Ectodermal cell (in vitro differentiated cells): ENCODE data around the gene S1PR3.

ENCODE experiments used
- H3K27ac ChIP-seq: 2 replicates; pipeline ENCODE4 v1.7.0; 2013; ENCODE audit warnings: mild to moderate bottlenecking, low read depth, low read length; ENCODE audit not compliant: insufficient read depth, poor library complexity, severe bottlenecking
- H3K27me3 ChIP-seq: 2 replicates; pipeline ENCODE4 v1.7.0; 2013; ENCODE audit warnings: mild to moderate bottlenecking, low read length; ENCODE audit not compliant: insufficient read depth, control insufficient read depth, poor library complexity, severe bottlenecking
- H3K36me3 ChIP-seq: one replicate; pipeline ENCODE4 v1.7.0; 2013; ENCODE audit warnings: low read length; ENCODE audit not compliant: control insufficient read depth, insufficient read depth
- H3K4me1 ChIP-seq: one replicate; pipeline ENCODE4 v1.7.0; 2013; ENCODE audit warnings: low read length; ENCODE audit not compliant: control insufficient read depth, insufficient read depth
- H3K4me3 ChIP-seq: 2 replicates; pipeline ENCODE4 v1.7.0; 2013; ENCODE audit warnings: low read depth, low read length, control low read depth; ENCODE audit not compliant: insufficient read depth
- H3K9me3 ChIP-seq: 2 replicates; pipeline ENCODE4 v1.7.0; 2013; ENCODE audit warnings: mild to moderate bottlenecking, low read length, moderate library complexity; ENCODE audit not compliant: control insufficient read depth
- WGBS, 2 experiments: methylation state at CpG; one replicate each; pipeline ENCODE4 v1.1.7; 2013; ENCODE audit warnings: missing lambda C conversion rate in 2 of 2; 5-methylcytosine and 5-hydroxymethylcytosine counted together

Gene S1PR3

GRCh38 chr9:89046832-89047231 is 55.6 kb downstream of the S1PR3 start:
- 93% methylated on average over 2 of the region's 2 CpGs for WGBS, 2 experiments
- Histone ChIP-seq H3K36me3 (no peaks in the 10 kb centered on the region), H3K4me3 (no peak overlapping the region), H3K9me3 (no peaks in the 10 kb centered on the region), H3K27me3 (no peaks in the 10 kb centered on the region), H3K4me1 (no peaks in the 10 kb centered on the region), H3K27ac (no peak overlapping the region)

GRCh38 chr9:89047667-89048066 is 56.4 kb downstream of the S1PR3 start:
- no peak overlapping the region for H3K4me3 ChIP-seq
- WGBS, 2 experiments = 95 to 97% methylated on average over 4 of the region's 4 CpGs
- H3K9me3 ChIP-seq = no peaks in the 10 kb centered on the region
- H3K27me3 ChIP-seq = no peaks in the 10 kb centered on the region
- H3K36me3 ChIP-seq = no peaks in the 10 kb centered on the region
- no peak overlapping the region for H3K27ac ChIP-seq
- H3K4me1 ChIP-seq = no peaks in the 10 kb centered on the region

- no peaks in the 10 kb centered on the region for H3K27me3 ChIP-seq
- H3K36me3 ChIP-seq = no peaks in the 10 kb centered on the region
- 89 to 91% methylated on average over 11 of the region's 11 CpGs for WGBS, 2 experiments
Observed at GRCh38 chr9:89048616-89049015, 57.3 kb downstream of the S1PR3 start.

GRCh38 chr9:89049646-89050045 is 58.4 kb downstream of the S1PR3 start:
- H3K27ac ChIP-seq = no peak overlapping the region
- no peak overlapping the region for H3K4me3 ChIP-seq
- H3K36me3 ChIP-seq = no peaks in the 10 kb centered on the region
- 89 to 96% methylated on average over 5 to 8 of the region's 8 CpGs for WGBS, 2 experiments
- no peaks in the 10 kb centered on the region for H3K9me3 ChIP-seq
- no peaks in the 10 kb centered on the region for H3K27me3 ChIP-seq
- no peaks in the 10 kb centered on the region for H3K4me1 ChIP-seq

More at GRCh38 chr9:89048616-89049015, 57.3 kb downstream of the S1PR3 start:
- Histone ChIP-seq H3K4me1 (no peaks in the 10 kb centered on the region), H3K27ac (no peak overlapping the region), H3K9me3 (no peaks in the 10 kb centered on the region), H3K4me3 (no peak overlapping the region)

GRCh38 chr9:89051421-89052025 is 60.3 kb downstream of the S1PR3 start:
- WGBS, 2 experiments = 92% methylated on average over 12 of the region's 12 CpGs
- Histone ChIP-seq H3K9me3 (no peaks in the 10 kb centered on the region), H3K36me3 (no peaks in the 10 kb centered on the region), H3K4me1 (no peaks in the 10 kb centered on the region), H3K27ac (no peak overlapping the region), H3K27me3 (no peaks in the 10 kb centered on the region), H3K4me3 (no peak overlapping the region)

GRCh38 chr9:89052470-89053097 is 61.3 kb downstream of the S1PR3 start:
- 91 to 96% methylated on average over 6 of the region's 6 CpGs for WGBS, 2 experiments

GRCh38 chr9:89053301-89053700 is 62.0 kb downstream of the S1PR3 start:
- Histone ChIP-seq H3K27ac (no peak overlapping the region), H3K9me3 (no peaks in the 10 kb centered on the region), H3K4me3 (no peak overlapping the region), H3K36me3 (no peaks in the 10 kb centered on the region), H3K4me1 (no peaks in the 10 kb centered on the region), H3K27me3 (no peaks in the 10 kb centered on the region)
- WGBS, 2 experiments = 89 to 92% methylated on average over 5 of the region's 5 CpGs

More at GRCh38 chr9:89052470-89053097, 61.3 kb downstream of the S1PR3 start:
- no peak overlapping the region for H3K27ac ChIP-seq
- no peak overlapping the region for H3K4me3 ChIP-seq
- no peaks in the 10 kb centered on the region for H3K4me1 ChIP-seq
- no peaks in the 10 kb centered on the region for H3K9me3 ChIP-seq
- H3K36me3 ChIP-seq = no peaks in the 10 kb centered on the region
- H3K27me3 ChIP-seq = no peaks in the 10 kb centered on the region
